Liver (tissue), 9 donors: ENCODE data around the gene ZFYVE28. TPM values are rescaled to one million over a fixed set of nuclear protein-coding genes. Genes with fewer than 3 reads are reported as not detected.

Experiments used
- DNase-seq: peaks from one replicate; pipeline ENCODE4 v3.0.0-alpha.2; 2017; ENCODE audit warnings: low spot score
- H3K27ac ChIP-seq, 2 donors: one replicate each; pipeline ENCODE4 v1.7.0; 2013; ENCODE audit warnings: inconsistent platforms in 2 of 2, low read length in 2 of 2, control low read depth in 1 of 2, low read depth in 1 of 2, mild to moderate bottlenecking in 1 of 2
- H3K27me3 ChIP-seq, 4 donors: one replicate each; pipeline versions ENCODE4 v1.6.1 to v1.7.0; 2013; ENCODE audit warnings: low read length in 3 of 4, inconsistent platforms in 1 of 4, mild to moderate bottlenecking in 1 of 4, moderate library complexity in 1 of 4; ENCODE audit not compliant: control insufficient read depth in 4 of 4, insufficient read depth in 4 of 4
- H3K36me3 ChIP-seq, 4 donors: one replicate each; pipeline versions ENCODE4 v1.6.1 to v1.7.0; 2013; ENCODE audit warnings: low read length in 3 of 4, mild to moderate bottlenecking in 3 of 4, low read depth in 1 of 4, moderate library complexity in 1 of 4; ENCODE audit not compliant: control insufficient read depth in 4 of 4, insufficient read depth in 3 of 4
- H3K4me1 ChIP-seq, 4 donors: one replicate each; pipeline versions ENCODE4 v1.6.1 to v1.7.0; 2013; ENCODE audit warnings: low read length in 3 of 4, mild to moderate bottlenecking in 3 of 4, moderate library complexity in 1 of 4; ENCODE audit not compliant: control insufficient read depth in 4 of 4, insufficient read depth in 4 of 4
- H3K4me3 ChIP-seq, 3 donors: one replicate each; pipeline versions ENCODE4 v1.6.1 to v1.7.0; 2013; ENCODE audit warnings: low read length in 3 of 3, control low read depth in 1 of 3, low read depth in 1 of 3, mild to moderate bottlenecking in 1 of 3
- H3K9ac ChIP-seq, 2 donors: one replicate each; pipeline ENCODE4 v1.7.0; 2013; ENCODE audit warnings: low read length in 2 of 2, mild to moderate bottlenecking in 2 of 2, moderate library complexity in 2 of 2, control low read depth in 1 of 2, low read depth in 1 of 2
- H3K9me3 ChIP-seq, 4 donors: one replicate each; pipeline versions ENCODE4 v1.6.1 to v1.7.0; 2013; ENCODE audit warnings: low read length in 3 of 4; ENCODE audit not compliant: control insufficient read depth in 4 of 4
- EGR1 ChIP-seq, 2 donors: IDR thresholded peaks; 2 replicates each; pipeline ENCODE4 v1.6.1; 2016 to 2018; ENCODE audit warnings: antibody characterized with exemption in 2 of 2, low read depth in 2 of 2
- FOXA1 ChIP-seq: IDR thresholded peaks from 2 replicates; pipeline ENCODE4 v1.6.1; 2016; ENCODE audit warnings: antibody characterized with exemption
- FOXA2 ChIP-seq: IDR thresholded peaks from 2 replicates; pipeline ENCODE4 v1.6.1; 2016; ENCODE audit warnings: antibody characterized with exemption
- GABPA ChIP-seq, 2 donors: IDR thresholded peaks in 1 of 2; conservative IDR thresholded peaks in 1 of 2; 2 replicates each; pipeline ENCODE4 v1.6.1; 2016; ENCODE audit warnings: antibody characterized with exemption in 2 of 2, mild to moderate bottlenecking in 1 of 2, moderate library complexity in 1 of 2
- HNF4A ChIP-seq, 2 donors: conservative IDR thresholded peaks; 2 replicates each; pipeline ENCODE4 v1.6.1; 2016; ENCODE audit warnings: antibody characterized with exemption in 2 of 2, mild to moderate bottlenecking in 2 of 2
- HNF4G ChIP-seq: IDR thresholded peaks from 2 replicates; pipeline ENCODE4 v1.6.1; 2016; ENCODE audit warnings: antibody characterized with exemption
- JUND ChIP-seq, 2 donors: IDR thresholded peaks; 2 replicates each; pipeline ENCODE4 v1.6.1; 2016; ENCODE audit warnings: antibody characterized with exemption in 2 of 2
- NR2F2 ChIP-seq: IDR thresholded peaks from 2 replicates; pipeline ENCODE4 v1.6.1; 2016; ENCODE audit warnings: antibody characterized with exemption
- RAD21 ChIP-seq, 2 donors: IDR thresholded peaks; 2 replicates each; pipeline ENCODE4 v1.6.1; 2016; ENCODE audit warnings: antibody characterized with exemption in 2 of 2, mild to moderate bottlenecking in 2 of 2
- RXRA ChIP-seq, 2 donors: IDR thresholded peaks; 2 replicates each; pipeline ENCODE4 v1.6.1; 2017 to 2018; ENCODE audit warnings: antibody characterized with exemption in 2 of 2, mild to moderate bottlenecking in 1 of 2
- SP1 ChIP-seq: IDR thresholded peaks from 2 replicates; pipeline ENCODE4 v1.6.1; 2018; ENCODE audit warnings: antibody characterized with exemption, mild to moderate bottlenecking
- TAF1 ChIP-seq: conservative IDR thresholded peaks from 2 replicates; pipeline ENCODE4 v1.6.1; 2016; ENCODE audit warnings: antibody characterized with exemption, mild to moderate bottlenecking
- YY1 ChIP-seq: IDR thresholded peaks from 2 replicates; pipeline ENCODE4 v1.6.1; 2016; ENCODE audit warnings: antibody characterized with exemption, mild to moderate bottlenecking
- WGBS: extraction: QIAGEN DNeasy Blood & Tissue Kit; methylation state at CpG from one replicate; pipeline ENCODE4 v1.1.7; 2013; 5-methylcytosine and 5-hydroxymethylcytosine counted together
- polyA plus RNA-seq, 2 donors: library from polyadenylated mRNA; stranded (reverse) in 1 of 2; unstranded in 1 of 2; fragments of 200-250 nt in 1 of 2; fragments of >200 nt in 1 of 2; fragmentation: Nextera tagmentation in 1 of 2; extraction: Ambion mirVana in 1 of 2; gene quantifications; one replicate each; pipeline versions ENCODE4 v1.2.1 to v1.2.3, GENCODE V29; 2013 to 2015
- total RNA-seq, 2 donors: library from RNA; depleted of rRNA; stranded (reverse); fragments of >200 nt; gene quantifications; one replicate each; pipeline ENCODE4 v1.2.3, GENCODE V29; 2014
- TF ChIP-seq, protein P1 (sequence below): IDR thresholded peaks from 2 replicates; pipeline ENCODE4 v1.6.1; 2016; ENCODE audit warnings: antibody characterized with exemption
- TF ChIP-seq, protein P2 (sequence below): IDR thresholded peaks from 2 replicates; pipeline ENCODE4 v1.6.1; 2016; ENCODE audit warnings: antibody characterized with exemption
- TF ChIP-seq, protein P3 (sequence below): fragments of 150-350 bp; IDR thresholded peaks from 2 replicates; pipeline ENCODE4 v1.5.1; 2017; ENCODE audit warnings: improper control_type of control experiment, low read depth, low read length; ENCODE audit not compliant: missing input control
- TF ChIP-seq, protein P4 (sequence below): IDR thresholded peaks from 2 replicates; pipeline ENCODE4 v1.6.1; 2016; ENCODE audit warnings: antibody characterized with exemption
- donor health status: healthy.
- donor health status: healthy.
- donor health status: healthy.
- donor health status: healthy.
- donor health status: healthy.

The ZFYVE28 gene
- total and polyA plus RNA-seq, 4 donors = 2.0 to 6.1 (median 2.7) TPM

DNA sequence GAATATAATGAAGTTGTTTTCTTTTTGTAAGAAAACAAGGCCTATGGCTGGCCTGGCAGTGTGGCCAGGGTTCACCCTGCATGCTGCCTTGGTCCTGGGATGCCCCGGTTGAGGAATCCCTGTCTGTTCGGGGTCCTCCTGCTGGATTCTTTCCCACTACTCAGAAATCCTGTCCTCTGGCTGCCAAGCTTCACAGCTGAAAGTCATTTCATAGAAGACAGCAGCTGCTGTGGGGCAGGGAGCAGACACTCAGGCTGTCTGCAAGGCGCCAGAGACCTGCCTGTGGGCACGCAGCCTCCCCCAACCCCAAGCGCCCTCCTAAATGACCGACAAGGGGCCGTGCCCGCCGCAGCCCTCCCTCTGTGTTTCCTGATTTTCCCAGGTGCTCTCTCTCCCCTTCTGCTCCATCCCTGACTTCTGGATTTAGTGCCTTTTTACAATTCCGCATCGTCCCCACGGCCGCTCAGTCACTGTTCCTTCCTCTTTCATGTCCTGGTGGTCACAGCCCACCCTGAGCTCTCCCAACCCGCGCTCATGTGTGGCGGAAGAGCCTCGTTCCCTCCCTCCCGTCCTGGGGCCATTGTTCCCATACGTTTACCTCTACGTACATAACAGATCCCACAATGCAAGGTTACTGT, 27.5 kb downstream of the ZFYVE28 start:
- Histone ChIP-seq H3K9me3 (no peaks in the 10 kb centered on the region), H3K4me3 (no peak overlapping the region), H3K27ac (no peak overlapping the region), H3K9ac (no peak overlapping the region), H3K36me3 (no peaks in the 10 kb centered on the region), H3K4me1 (peaks cover 0 to 4% (median 2%) of the 10 kb centered on the region in 4 donors), H3K27me3 (no peaks in the 10 kb centered on the region)
- 70% methylated on average over 20 of the region's 20 CpGs for WGBS
- DNase-seq = no peak
- TF ChIP-seq, protein P1, sequence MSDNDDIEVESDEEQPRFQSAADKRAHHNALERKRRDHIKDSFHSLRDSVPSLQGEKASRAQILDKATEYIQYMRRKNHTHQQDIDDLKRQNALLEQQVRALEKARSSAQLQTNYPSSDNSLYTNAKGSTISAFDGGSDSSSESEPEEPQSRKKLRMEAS = no peak
- TF ChIP-seq FOXA1 = no peak
- TF ChIP-seq NR2F2 = no peak
- TF ChIP-seq, protein P2, sequence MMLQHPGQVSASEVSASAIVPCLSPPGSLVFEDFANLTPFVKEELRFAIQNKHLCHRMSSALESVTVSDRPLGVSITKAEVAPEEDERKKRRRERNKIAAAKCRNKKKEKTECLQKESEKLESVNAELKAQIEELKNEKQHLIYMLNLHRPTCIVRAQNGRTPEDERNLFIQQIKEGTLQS = no peak
- no peak for TF ChIP-seq EGR1 (IDR thresholded peaks at IDR 0.05; ENCODE audit: low read depth in 2 of 2)
- TF ChIP-seq RAD21 (IDR thresholded peaks at IDR 0.05) = no peak
- TF ChIP-seq SP1 = no peak
- no peak for TF ChIP-seq GABPA (IDR thresholded peaks at IDR 0.05 in 1 of 2, conservative IDR thresholded peaks at IDR 0.05 in 1 of 2)
- TF ChIP-seq HNF4G = no peak
- TF ChIP-seq, protein P3, sequence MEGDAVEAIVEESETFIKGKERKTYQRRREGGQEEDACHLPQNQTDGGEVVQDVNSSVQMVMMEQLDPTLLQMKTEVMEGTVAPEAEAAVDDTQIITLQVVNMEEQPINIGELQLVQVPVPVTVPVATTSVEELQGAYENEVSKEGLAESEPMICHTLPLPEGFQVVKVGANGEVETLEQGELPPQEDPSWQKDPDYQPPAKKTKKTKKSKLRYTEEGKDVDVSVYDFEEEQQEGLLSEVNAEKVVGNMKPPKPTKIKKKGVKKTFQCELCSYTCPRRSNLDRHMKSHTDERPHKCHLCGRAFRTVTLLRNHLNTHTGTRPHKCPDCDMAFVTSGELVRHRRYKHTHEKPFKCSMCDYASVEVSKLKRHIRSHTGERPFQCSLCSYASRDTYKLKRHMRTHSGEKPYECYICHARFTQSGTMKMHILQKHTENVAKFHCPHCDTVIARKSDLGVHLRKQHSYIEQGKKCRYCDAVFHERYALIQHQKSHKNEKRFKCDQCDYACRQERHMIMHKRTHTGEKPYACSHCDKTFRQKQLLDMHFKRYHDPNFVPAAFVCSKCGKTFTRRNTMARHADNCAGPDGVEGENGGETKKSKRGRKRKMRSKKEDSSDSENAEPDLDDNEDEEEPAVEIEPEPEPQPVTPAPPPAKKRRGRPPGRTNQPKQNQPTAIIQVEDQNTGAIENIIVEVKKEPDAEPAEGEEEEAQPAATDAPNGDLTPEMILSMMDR = no peak

DNA sequence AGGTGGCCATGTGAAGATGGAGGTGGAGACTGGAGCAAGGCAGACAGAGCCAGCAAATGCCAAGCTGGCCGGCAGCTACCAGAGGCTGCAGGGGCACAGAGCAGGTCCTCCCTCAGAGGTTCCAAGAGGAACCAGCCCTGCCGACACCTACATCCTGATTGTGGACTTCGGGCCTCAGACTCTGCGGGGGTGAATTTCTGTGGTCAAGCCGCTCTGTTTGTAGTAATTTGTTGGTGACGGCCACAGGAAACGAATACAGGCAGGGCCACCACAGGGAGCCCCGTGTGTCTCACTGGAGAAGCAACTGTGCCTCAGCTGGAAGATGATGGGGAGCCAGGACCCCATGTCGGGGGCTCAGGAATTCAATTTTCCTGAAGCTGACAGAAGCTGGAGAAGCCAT, 28.3 kb downstream of the ZFYVE28 start:
- Histone ChIP-seq H3K9me3 (no peaks in the 10 kb centered on the region), H3K36me3 (no peaks in the 10 kb centered on the region), H3K4me3 (no peak overlapping the region), H3K9ac (no peak overlapping the region), H3K4me1 (peaks cover 0 to 11% (median 5%) of the 10 kb centered on the region in 4 donors), H3K27me3 (no peaks in the 10 kb centered on the region), H3K27ac (no peak overlapping the region)
- TF ChIP-seq RAD21 (IDR thresholded peaks at IDR 0.05) (no peak), YY1 (no peak), HNF4G (no peak), RXRA (IDR thresholded peaks at IDR 0.05) (no peak), FOXA1 (no peak)
- no peak for DNase-seq
- 72% methylated on average over 9 of the region's 9 CpGs for whole genome bisulfite sequencing

DNA sequence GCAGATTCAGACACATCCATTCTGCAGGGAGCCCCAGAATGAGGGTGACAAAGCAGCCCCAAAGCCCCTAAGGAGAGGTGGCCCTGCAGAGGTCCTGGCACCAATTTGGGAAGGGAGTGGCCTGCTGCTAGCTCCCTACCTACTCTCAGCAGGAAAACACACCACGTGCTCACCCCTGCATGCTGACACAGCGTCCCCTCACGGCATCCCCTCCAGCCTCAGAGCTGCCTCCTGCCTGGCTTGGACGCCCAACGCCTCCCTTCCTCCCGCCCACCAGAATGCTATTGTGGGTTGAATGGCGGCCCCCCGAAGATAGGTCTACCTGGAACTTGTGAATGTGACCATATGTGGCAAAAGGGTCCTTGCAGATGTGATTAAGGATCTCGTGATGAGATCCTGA, 28.8 kb downstream of the ZFYVE28 start:
- Histone ChIP-seq H3K4me3 (no peak overlapping the region), H3K27ac (no peak overlapping the region), H3K9ac (no peak overlapping the region), H3K9me3 (no peaks in the 10 kb centered on the region), H3K4me1 (peaks cover 0 to 14% (median 7%) of the 10 kb centered on the region in 4 donors), H3K36me3 (no peaks in the 10 kb centered on the region), H3K27me3 (no peaks in the 10 kb centered on the region)
- TF ChIP-seq SP1 (no peak), YY1 (no peak), NR2F2 (no peak), TAF1 (no peak), FOXA1 (no peak), HNF4A (conservative IDR thresholded peaks at IDR 0.05) (no peak), JUND (IDR thresholded peaks at IDR 0.05) (no peak), EGR1 (IDR thresholded peaks at IDR 0.05; ENCODE audit: low read depth in 2 of 2) (no peak), HNF4G (no peak), FOXA2 (no peak), RXRA (IDR thresholded peaks at IDR 0.05) (no peak), RAD21 (IDR thresholded peaks at IDR 0.05) (no peak), GABPA (IDR thresholded peaks at IDR 0.05 in 1 of 2, conservative IDR thresholded peaks at IDR 0.05 in 1 of 2) (no peak)
- TF ChIP-seq, protein P3 = no peak
- TF ChIP-seq, protein P2 = no peak
- TF ChIP-seq, protein P4, sequence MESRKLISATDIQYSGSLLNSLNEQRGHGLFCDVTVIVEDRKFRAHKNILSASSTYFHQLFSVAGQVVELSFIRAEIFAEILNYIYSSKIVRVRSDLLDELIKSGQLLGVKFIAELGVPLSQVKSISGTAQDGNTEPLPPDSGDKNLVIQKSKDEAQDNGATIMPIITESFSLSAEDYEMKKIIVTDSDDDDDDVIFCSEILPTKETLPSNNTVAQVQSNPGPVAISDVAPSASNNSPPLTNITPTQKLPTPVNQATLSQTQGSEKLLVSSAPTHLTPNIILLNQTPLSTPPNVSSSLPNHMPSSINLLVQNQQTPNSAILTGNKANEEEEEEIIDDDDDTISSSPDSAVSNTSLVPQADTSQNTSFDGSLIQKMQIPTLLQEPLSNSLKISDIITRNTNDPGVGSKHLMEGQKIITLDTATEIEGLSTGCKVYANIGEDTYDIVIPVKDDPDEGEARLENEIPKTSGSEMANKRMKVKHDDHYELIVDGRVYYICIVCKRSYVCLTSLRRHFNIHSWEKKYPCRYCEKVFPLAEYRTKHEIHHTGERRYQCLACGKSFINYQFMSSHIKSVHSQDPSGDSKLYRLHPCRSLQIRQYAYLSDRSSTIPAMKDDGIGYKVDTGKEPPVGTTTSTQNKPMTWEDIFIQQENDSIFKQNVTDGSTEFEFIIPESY = no peak
- TF ChIP-seq, protein P1 = no peak
- WGBS = 86% methylated on average over 9 of the region's 9 CpGs
- no peak for DNase-seq
